ENCODE data around the gene DYRK3.

DNA sequence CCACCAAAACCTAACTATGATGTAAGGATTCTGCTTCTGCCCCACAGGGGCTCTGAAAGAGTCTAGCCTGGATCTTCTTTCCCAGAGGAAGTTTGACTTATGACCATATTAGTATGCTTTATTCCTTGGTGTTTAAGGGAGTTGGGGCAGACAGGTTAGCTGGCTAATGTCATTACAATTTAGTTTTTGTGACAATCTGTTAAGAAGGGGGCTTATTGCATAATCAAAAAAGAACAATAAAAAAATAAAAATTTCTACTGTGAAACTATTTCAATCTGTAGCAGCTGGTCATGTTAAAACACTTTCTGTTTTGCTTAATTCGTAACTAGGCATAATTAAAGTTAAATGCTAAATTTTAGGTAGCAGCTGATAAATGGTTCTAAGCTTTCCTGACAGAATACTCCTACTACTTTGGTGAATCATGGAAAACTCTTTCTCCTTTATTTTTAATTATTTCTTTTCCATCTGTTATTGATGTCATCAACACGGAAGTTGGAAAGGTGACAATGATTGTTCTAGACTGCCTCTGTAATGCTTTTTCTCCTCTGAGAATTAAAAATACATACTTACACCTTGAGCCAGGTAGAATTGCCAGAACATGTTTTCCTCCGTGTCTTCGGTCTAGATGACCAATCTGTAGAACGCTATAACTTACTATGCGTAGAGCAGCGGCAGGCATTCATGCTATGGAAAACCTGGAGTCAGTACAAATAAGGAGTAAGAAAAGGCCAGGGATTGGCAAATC is 18.6 kb downstream of the DYRK3 start:
- TF ChIP-seq EZH2 (IDR thresholded peaks at IDR 0.05), result no peak
- TF ChIP-seq, protein P1, sequence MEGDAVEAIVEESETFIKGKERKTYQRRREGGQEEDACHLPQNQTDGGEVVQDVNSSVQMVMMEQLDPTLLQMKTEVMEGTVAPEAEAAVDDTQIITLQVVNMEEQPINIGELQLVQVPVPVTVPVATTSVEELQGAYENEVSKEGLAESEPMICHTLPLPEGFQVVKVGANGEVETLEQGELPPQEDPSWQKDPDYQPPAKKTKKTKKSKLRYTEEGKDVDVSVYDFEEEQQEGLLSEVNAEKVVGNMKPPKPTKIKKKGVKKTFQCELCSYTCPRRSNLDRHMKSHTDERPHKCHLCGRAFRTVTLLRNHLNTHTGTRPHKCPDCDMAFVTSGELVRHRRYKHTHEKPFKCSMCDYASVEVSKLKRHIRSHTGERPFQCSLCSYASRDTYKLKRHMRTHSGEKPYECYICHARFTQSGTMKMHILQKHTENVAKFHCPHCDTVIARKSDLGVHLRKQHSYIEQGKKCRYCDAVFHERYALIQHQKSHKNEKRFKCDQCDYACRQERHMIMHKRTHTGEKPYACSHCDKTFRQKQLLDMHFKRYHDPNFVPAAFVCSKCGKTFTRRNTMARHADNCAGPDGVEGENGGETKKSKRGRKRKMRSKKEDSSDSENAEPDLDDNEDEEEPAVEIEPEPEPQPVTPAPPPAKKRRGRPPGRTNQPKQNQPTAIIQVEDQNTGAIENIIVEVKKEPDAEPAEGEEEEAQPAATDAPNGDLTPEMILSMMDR (IDR thresholded peaks at IDR 0.05), result no peak
- TF ChIP-seq EZH2phosphoT487 (IDR thresholded peaks at IDR 0.05), result no peak
